ENCODE data around the gene LDAH.

Gene LDAH

GRCh38 chr2:20823917-20824316 lies 1.0 kb upstream of the LDAH start:
- no peak for TF ChIP-seq CTCF (IDR thresholded peaks at IDR 0.05; ENCODE audit: low read depth, low read length)
- no peak for DNase-seq (ENCODE audit: low read depth in 2 of 2)

DNA sequence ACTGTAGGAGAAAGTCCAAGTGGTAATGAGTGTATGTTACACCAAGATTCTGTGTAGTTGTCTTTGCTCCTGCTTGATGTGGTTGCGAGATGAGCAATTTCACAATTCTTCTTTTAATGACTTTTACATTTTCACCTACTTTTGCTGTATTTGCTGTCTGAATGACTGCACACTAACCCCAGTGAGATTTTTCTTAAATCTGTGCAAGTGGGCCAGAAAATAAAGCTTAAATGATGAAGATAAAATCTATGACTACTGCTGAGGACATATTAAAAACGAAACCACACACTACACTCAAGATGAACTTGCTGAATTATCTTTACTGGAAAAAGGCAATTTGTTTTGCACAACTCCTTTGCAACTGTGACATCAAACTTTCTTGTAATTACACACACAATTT lies 4.1 kb downstream of the LDAH start:
- no peak overlapping the region for H3K4me3 ChIP-seq (replicated peaks in 1 of 2; ENCODE audit: low read depth in 2 of 2, low read length in 2 of 2)
- peak in 1 of 2 donors; percentile 5 for DNase-seq (ENCODE audit: low read depth in 2 of 2)
- no peak for TF ChIP-seq CTCF (IDR thresholded peaks at IDR 0.05; ENCODE audit: low read depth, low read length)

More at GRCh38 chr2:20823917-20824316, 1.0 kb upstream of the LDAH start:
- no peak overlapping the region for H3K4me3 ChIP-seq (replicated peaks in 1 of 2; ENCODE audit: low read depth in 2 of 2, low read length in 2 of 2)

DNA sequence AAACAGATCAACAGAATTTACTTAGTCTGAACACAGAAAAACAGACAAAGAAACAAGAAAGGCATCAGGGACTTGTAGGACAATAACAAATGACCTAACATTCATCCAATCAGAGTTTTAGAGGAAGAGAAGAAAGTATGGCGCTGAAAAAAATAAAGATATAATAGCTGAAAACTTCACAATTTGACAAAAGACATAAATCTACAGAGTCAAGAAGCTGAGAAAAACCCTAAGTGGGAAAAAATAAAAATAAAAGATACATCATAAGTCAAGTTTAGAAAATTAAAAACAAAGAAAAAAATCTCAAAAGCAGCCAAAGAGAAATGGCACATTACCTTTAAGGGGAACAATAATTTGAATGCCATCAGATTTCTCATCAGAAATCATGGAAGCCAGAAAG lies 7.7 kb downstream of the LDAH start:
- no peak for DNase-seq (ENCODE audit: low read depth in 2 of 2)
- no peak overlapping the region for H3K4me3 ChIP-seq (replicated peaks in 1 of 2; ENCODE audit: low read depth in 2 of 2, low read length in 2 of 2)
- TF ChIP-seq CTCF (IDR thresholded peaks at IDR 0.05; ENCODE audit: low read depth, low read length), result no peak

DNA sequence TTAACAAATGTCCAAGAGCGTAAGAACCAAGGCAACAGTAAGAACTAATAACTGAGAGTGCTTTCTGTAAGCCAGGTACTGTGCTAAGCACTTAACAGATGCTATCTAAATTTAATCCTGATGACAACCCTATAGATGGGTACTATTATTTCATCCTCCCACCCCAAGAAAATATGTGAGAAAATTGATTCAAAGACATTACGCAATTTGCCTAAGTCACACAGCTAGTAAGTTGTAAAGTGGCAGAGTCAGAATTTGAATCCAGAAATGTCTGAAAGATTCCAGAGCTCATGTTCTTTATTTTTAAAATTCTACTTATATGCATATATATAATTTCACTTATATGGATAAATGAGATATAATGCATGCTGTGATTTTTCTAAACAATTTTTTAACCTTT lies 10.1 kb downstream of the LDAH start:
- no peak overlapping the region for H3K4me3 ChIP-seq (replicated peaks in 1 of 2; ENCODE audit: low read depth in 2 of 2, low read length in 2 of 2)
- no peak for TF ChIP-seq CTCF (IDR thresholded peaks at IDR 0.05; ENCODE audit: low read depth, low read length)
- DNase-seq (ENCODE audit: low read depth in 2 of 2), result no peak

DNA sequence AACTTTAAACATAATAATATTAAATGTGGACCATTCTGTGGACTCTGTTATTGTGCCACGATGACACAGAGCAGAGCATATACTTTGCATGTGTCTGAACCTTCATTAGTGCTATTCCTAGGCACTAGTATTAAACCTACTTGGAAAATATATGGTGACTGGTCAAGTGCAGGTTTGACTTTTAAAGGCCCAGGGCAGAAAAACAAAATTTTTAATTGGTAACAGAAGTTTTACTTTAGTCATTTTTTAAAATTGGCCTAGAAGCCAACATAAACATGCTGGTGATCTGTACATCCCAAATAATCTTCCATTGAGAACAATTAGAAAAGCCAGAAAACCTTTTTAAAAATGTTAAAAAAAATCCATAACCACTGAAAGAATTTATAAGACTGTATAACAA lies 16.6 kb downstream of the LDAH start:
- no peak for DNase-seq (ENCODE audit: low read depth in 2 of 2)
- H3K4me3 ChIP-seq (replicated peaks in 1 of 2; ENCODE audit: low read depth in 2 of 2, low read length in 2 of 2), result no peak overlapping the region
- no peak for TF ChIP-seq CTCF (IDR thresholded peaks at IDR 0.05; ENCODE audit: low read depth, low read length)

- DNase-seq (ENCODE audit: low read depth in 2 of 2), result no peak
- H3K4me3 ChIP-seq (replicated peaks in 1 of 2; ENCODE audit: low read depth in 2 of 2, low read length in 2 of 2), result no peak overlapping the region
- TF ChIP-seq CTCF (IDR thresholded peaks at IDR 0.05; ENCODE audit: low read depth, low read length), result no peak
Observed at GRCh38 chr2:20803974-20804373, 18.9 kb downstream of the LDAH start.

DNA sequence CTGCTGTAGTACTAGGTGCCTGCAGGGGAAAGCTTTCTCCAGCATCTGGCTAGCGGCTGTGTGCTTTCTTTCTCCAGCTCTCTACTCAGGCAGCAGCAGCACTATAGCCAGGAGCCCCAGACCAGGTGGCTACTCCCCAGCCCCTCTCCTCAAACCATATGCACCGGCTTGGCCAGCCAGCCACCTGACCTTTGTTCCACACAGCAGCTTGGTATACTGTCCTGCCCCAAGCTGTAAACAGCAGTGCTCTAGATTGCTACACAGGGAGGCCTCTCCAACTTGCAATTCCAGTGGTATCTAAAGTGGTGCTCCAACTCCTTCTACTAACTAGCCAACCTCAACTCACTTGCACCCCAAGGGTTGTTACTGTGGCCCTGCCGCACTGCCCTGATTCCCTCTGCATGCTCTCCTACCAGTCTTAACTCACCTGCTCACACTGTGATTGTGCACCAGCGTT lies 19.6 kb downstream of the LDAH start:
- no peak for TF ChIP-seq CTCF (IDR thresholded peaks at IDR 0.05; ENCODE audit: low read depth, low read length)
- no peak overlapping the region for H3K4me3 ChIP-seq (replicated peaks in 1 of 2; ENCODE audit: low read depth in 2 of 2, low read length in 2 of 2)

More for the DNA sequence above, 19.6 kb downstream of the LDAH start:
- no peak for DNase-seq (ENCODE audit: low read depth in 2 of 2)

All from cardiac fibroblast (primary cell).